CD14-positive monocyte (primary cell): ENCODE data around the gene SPATA6L. TPM values are rescaled to one million over a fixed set of nuclear protein-coding genes. Genes with fewer than 3 reads are reported as not detected.

Experiments used
- DNase-seq, 3 donors: peaks; one replicate each; pipeline ENCODE4 v3.0.0-alpha.2; 2011 to 2022
- H2AFZ ChIP-seq: 2 replicates; pipeline ENCODE4 v1.6.0; 2012; ENCODE audit warnings: mild to moderate bottlenecking, low read depth, low read length, inconsistent platforms; ENCODE audit not compliant: insufficient read depth, poor library complexity, severe bottlenecking
- H3K27ac ChIP-seq, 2 donors: 1 replicate in 1 of 2; 2 replicates in 1 of 2; pipeline ENCODE4 v1.5.1; 2012 to 2013; ENCODE audit warnings: low read length in 2 of 2, control low read depth in 1 of 2, inconsistent platforms in 1 of 2, low read depth in 1 of 2, mild to moderate bottlenecking in 1 of 2
- H3K27me3 ChIP-seq, 2 donors: one replicate each; pipeline versions ENCODE4 v1.6.0 to v1.6.1; 2011 to 2013; ENCODE audit warnings: low read length in 2 of 2; ENCODE audit not compliant: control insufficient read depth in 2 of 2, insufficient read depth in 2 of 2
- H3K36me3 ChIP-seq, 2 donors: replicated peaks in 1 of 2; 1 replicate in 1 of 2; 2 replicates in 1 of 2; pipeline versions ENCODE4 v1.5.1 to v1.6.1; 2012 to 2013; ENCODE audit warnings: low read length in 2 of 2, control low read depth in 1 of 2, inconsistent platforms in 1 of 2, mild to moderate bottlenecking in 1 of 2; ENCODE audit not compliant: insufficient read depth in 2 of 2, control insufficient read depth in 1 of 2
- H3K4me1 ChIP-seq, 2 donors: 1 replicate in 1 of 2; 2 replicates in 1 of 2; pipeline versions ENCODE4 v1.5.1 to v1.6.1; 2012 to 2013; ENCODE audit warnings: low read length in 2 of 2, control low read depth in 1 of 2, inconsistent platforms in 1 of 2, mild to moderate bottlenecking in 1 of 2, moderate library complexity in 1 of 2; ENCODE audit not compliant: insufficient read depth in 2 of 2, control insufficient read depth in 1 of 2
- H3K4me2 ChIP-seq: replicated peaks from 2 replicates; pipeline ENCODE3; 2012; ENCODE audit warnings: low read length, moderate library complexity, mild to moderate bottlenecking; ENCODE audit not compliant: poor library complexity, severe bottlenecking; ENCODE audit errors: extremely low read depth
- H3K4me3 ChIP-seq, 3 experiments: fragments of 200-600 bp in 1 of 3; sonication (generic) in 1 of 3; replicated peaks in 1 of 3; 1 replicate in 2 of 3; 2 replicates in 1 of 3; pipeline ENCODE4 v1.5.1; 2011 to 2013; ENCODE audit warnings: low read length in 3 of 3, mild to moderate bottlenecking in 3 of 3, control low read depth in 2 of 3, low read depth in 2 of 3, inconsistent platforms in 1 of 3, moderate library complexity in 1 of 3
- H3K79me2 ChIP-seq: 2 replicates; pipeline ENCODE4 v1.6.0; 2012; ENCODE audit warnings: mild to moderate bottlenecking, control low read depth, inconsistent platforms, low read length, moderate library complexity; ENCODE audit not compliant: insufficient read depth
- H3K9ac ChIP-seq: 2 replicates; pipeline ENCODE4 v1.6.0; 2017; ENCODE audit warnings: low read length, mild to moderate bottlenecking; ENCODE audit not compliant: insufficient read depth, poor library complexity, severe bottlenecking
- H3K9me3 ChIP-seq, 2 donors: replicated peaks in 1 of 2; 1 replicate in 1 of 2; 2 replicates in 1 of 2; pipeline versions ENCODE4 v1.5.1 to v1.6.1; 2012 to 2013; ENCODE audit warnings: low read length in 2 of 2, control low read depth in 1 of 2; ENCODE audit not compliant: control insufficient read depth in 1 of 2, insufficient read depth in 1 of 2
- H4K20me1 ChIP-seq: 2 replicates; pipeline ENCODE4 v1.6.0; 2012; ENCODE audit warnings: mild to moderate bottlenecking, low read length, control low read depth, moderate library complexity; ENCODE audit not compliant: insufficient read depth
- H3K27ac Mint-ChIP-seq, 7 donors: one replicate each; pipeline ENCODE4 v1.8.0; 2020; ENCODE audit warnings: mild to moderate bottlenecking in 7 of 7, mixed read lengths in 7 of 7, moderate library complexity in 6 of 7, inconsistent platforms in 2 of 7
- H3K27me3 Mint-ChIP-seq, 3 donors: one replicate each; pipeline ENCODE4 v1.8.0; 2021 to 2022; ENCODE audit warnings: low read depth in 3 of 3, mild to moderate bottlenecking in 3 of 3, mixed read lengths in 3 of 3, moderate library complexity in 3 of 3, inconsistent platforms in 1 of 3
- H3K36me3 Mint-ChIP-seq, 2 donors: one replicate each; pipeline ENCODE4 v1.8.0; 2020; ENCODE audit warnings: mixed read lengths in 2 of 2, inconsistent platforms in 1 of 2, mild to moderate bottlenecking in 1 of 2
- H3K4me1 Mint-ChIP-seq: one replicate; pipeline ENCODE4 v1.8.0; 2020; ENCODE audit warnings: mild to moderate bottlenecking, mixed read lengths
- H3K4me3 Mint-ChIP-seq, 2 donors: one replicate each; pipeline ENCODE4 v1.8.0; 2020; ENCODE audit warnings: mild to moderate bottlenecking in 2 of 2, mixed read lengths in 2 of 2, moderate library complexity in 1 of 2
- H3K9me3 Mint-ChIP-seq, 7 donors: one replicate each; pipeline ENCODE4 v1.8.0; 2020 to 2022; ENCODE audit warnings: mixed read lengths in 7 of 7, mild to moderate bottlenecking in 6 of 7, moderate library complexity in 6 of 7, inconsistent platforms in 2 of 7
- CTCF ChIP-seq: fragments of 200-600 bp; IDR thresholded peaks from one replicate; pipeline ENCODE4 v1.8.0; 2022; ENCODE audit warnings: antibody characterized with exemption, mild to moderate bottlenecking
- WGBS: methylation state at CpG from one replicate; pipeline ENCODE4 v1.1.5; 2013; ENCODE audit warnings: missing lambda C conversion rate; ENCODE audit not compliant: insufficient coverage; 5-methylcytosine and 5-hydroxymethylcytosine counted together
- intact Hi-C, 2 donors: fragments of 100-400 bp; cut with micrococcal nuclease; formaldehyde crosslinking; loops; one replicate each; pipeline versions ENCODE4 v1.15.0 to v1.15.1; 2023
- polyA plus RNA-seq, 3 donors: library from polyadenylated mRNA; depleted of rRNA in 1 of 3; unstranded in 2 of 3; stranded (reverse) in 1 of 3; fragments of 300-500 nt in 2 of 3; fragments of >200 nt in 1 of 3; fragmentation: Illumina TruSeq in 2 of 3; gene quantifications; 1 replicate in 2 of 3; 2 replicates in 1 of 3; pipeline ENCODE4 v1.2.3, GENCODE V29; 2012 to 2021

Gene SPATA6L
- polyA plus RNA-seq, 3 donors, result not detected

- no peaks in the 10 kb centered on the region for H3K27me3 ChIP-seq
- H3K27ac ChIP-seq, result no peak overlapping the region
- no peaks in the 10 kb centered on the region for H4K20me1 ChIP-seq
- no peaks in the 10 kb centered on the region for H3K9me3 ChIP-seq
- H3K4me1 ChIP-seq, result no peaks in the 10 kb centered on the region
- no peak overlapping the region for H2AFZ ChIP-seq
- H3K4me3 ChIP-seq, result no peak overlapping the region
- TF ChIP-seq CTCF, result no peak
- Mint-ChIP-seq H3K36me3 (peaks cover 43 to 64% of the 10 kb centered on the region in 2 donors), H3K9me3 (no peaks in the 10 kb centered on the region), H3K27me3 (no peaks in the 10 kb centered on the region), H3K4me3 (no peak overlapping the region), H3K27ac (no peak overlapping the region), H3K4me1 (no peaks in the 10 kb centered on the region)
- H3K79me2 ChIP-seq, result no peaks in the 10 kb centered on the region
- peaks cover 41 to 79% of the 10 kb centered on the region in 2 donors for H3K36me3 ChIP-seq
- WGBS, result no CpG with 5 or more reads among the region's 3 CpGs
- H3K4me2 ChIP-seq, result no peak overlapping the region
- DNase-seq, result no peak
- H3K9ac ChIP-seq, result no peak overlapping the region
- intact Hi-C loops, result no loop called here
These were observed 25.5 kb upstream of the SPATA6L start for GRCh38 chr9:4691795-4692194.

- Histone ChIP-seq H4K20me1 (no peaks in the 10 kb centered on the region), H3K9ac (no peak overlapping the region), H3K27ac (no peak overlapping the region), H3K4me3 (no peak overlapping the region), H3K4me1 (no peaks in the 10 kb centered on the region), H3K36me3 (peaks cover 56 to 79% of the 10 kb centered on the region in 2 donors), H2AFZ (no peak overlapping the region), H3K4me2 (no peak overlapping the region), H3K79me2 (peaks cover 5% of the 10 kb centered on the region), H3K27me3 (no peaks in the 10 kb centered on the region), H3K9me3 (no peaks in the 10 kb centered on the region)
- intact Hi-C loops, result no loop called here
- Mint-ChIP-seq H3K4me3 (no peak overlapping the region), H3K27me3 (no peaks in the 10 kb centered on the region), H3K4me1 (no peaks in the 10 kb centered on the region), H3K27ac (peak overlapping the region in 1 of 7 donors; percentile 5), H3K9me3 (no peaks in the 10 kb centered on the region), H3K36me3 (peaks cover 50 to 69% of the 10 kb centered on the region in 2 donors)
- WGBS, result 100% methylated on average over 1 of the region's 4 CpGs
- no peak for DNase-seq
- TF ChIP-seq CTCF, result no peak
These were observed 23.9 kb upstream of the SPATA6L start for GRCh38 chr9:4690144-4690543.
